ENCODE results near the gene CACNA1E.

CACNA1E gene

DNA sequence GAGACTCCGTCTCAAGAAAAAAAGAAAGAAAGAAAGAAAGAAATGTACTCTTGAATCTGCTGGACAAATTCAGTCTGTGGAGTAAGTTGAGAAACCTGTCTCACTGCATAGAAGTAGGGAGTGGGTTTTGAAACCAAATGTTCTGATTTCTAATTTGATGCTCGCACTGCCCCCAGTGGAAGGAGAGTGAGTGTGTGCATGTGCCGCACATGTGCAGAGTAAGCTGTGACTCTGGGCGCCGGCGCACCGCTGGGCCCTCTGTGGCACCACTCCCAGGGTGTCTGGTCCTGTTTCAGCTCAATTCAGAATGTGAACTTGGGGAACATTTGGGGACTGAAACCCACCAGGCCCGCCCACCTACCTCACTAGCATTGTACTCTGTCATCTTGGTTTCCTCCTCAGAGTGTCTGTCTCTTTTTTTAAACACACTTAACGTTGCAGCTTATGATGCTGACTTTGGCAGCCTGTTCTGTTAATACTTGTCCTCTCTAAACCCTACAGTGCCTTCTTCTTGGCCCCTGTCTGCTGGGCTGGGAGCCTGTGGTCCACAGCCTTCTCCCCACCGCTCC, 104.6 kb downstream of the CACNA1E start:
- DNase-seq (ENCODE audit: low spot score) = no peak

DNA sequence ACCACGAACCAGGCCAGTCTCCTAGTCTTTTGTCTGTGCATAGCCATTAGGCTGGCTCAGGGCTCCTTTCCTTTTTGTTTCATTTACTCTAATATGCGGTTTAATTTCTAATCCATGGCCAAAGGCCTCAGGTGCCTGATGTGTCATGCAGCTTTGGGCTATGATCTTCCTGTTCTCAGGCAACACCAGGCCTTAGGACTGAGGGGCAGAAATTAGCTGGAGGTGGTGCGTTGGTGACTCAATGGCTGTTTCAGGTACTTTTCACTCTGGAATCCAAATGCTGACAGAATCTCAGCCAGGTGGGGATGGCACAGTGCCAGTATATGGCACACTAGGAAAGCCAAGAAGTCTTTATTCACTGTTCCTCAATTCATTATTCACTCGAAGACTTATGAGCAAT, 105.3 kb downstream of the CACNA1E start:
- DNase-seq (ENCODE audit: low spot score) = no peak

GRCh38 chr1:181592255-181592859, 109.0 kb downstream of the CACNA1E start:
- DNase-seq (ENCODE audit: low spot score) = no peak

- no peak for DNase-seq (ENCODE audit: low spot score)
Measured at GRCh38 chr1:181593042-181593441, 109.7 kb downstream of the CACNA1E start.

DNA sequence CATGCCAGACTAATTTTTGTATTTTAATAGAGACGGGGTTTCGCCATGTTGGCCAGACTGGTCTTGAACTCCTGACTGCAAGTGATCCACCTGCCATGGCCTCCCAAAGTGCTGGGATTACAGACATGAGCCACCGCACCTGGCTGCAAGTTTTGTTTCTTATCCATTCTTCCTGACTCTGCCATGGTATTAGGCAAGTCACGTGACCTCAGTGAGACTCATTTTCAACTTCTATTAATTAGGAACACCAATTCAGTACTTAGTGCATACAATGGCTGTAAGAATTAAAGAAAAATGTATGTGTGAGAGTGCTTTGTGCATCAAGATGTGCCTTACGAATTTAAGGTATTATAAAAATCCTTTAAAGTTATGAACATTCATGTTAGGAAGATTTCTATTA, 111.2 kb downstream of the CACNA1E start:
- no peak for DNase-seq (ENCODE audit: low spot score)

- DNase-seq (ENCODE audit: low spot score) = no peak
Measured at GRCh38 chr1:181595234-181595633, 111.9 kb downstream of the CACNA1E start.

DNA sequence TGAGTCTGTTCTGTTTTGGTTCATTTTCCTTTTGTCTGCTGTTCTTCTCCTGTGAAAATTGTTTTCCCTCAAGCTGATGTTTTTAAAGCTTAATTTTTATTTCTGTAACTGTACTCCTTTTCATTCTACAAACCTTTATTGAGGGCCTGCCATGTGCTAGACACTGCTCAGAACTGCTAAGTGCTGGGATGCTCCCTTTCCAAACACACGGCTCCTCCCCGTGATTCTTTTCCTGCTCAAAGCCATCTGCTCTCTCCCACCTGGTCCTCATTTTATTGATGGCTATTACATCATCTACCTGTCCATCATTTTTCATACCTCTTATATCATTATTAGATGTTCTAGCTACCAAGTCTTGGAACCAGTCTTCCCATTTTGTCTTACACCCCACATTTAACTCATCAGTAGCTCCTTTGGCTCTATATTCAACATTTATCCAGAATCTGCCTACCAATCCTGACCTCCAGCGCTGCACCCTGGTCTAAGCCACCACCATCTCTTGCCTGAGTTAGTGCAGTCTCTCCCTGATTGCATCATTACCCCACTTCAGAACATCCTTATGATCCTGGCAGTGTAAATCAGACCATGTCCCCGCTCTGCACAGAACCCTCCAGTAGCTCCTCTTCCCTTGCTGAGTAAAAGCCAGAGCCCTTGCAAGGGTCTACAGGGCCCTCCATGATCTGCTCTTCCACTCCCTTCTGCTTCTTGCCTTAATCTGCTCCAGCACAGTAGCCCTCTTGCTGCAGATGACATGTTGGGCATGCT, 118.1 kb downstream of the CACNA1E start:
- no peak for DNase-seq (ENCODE audit: low spot score)

DNA sequence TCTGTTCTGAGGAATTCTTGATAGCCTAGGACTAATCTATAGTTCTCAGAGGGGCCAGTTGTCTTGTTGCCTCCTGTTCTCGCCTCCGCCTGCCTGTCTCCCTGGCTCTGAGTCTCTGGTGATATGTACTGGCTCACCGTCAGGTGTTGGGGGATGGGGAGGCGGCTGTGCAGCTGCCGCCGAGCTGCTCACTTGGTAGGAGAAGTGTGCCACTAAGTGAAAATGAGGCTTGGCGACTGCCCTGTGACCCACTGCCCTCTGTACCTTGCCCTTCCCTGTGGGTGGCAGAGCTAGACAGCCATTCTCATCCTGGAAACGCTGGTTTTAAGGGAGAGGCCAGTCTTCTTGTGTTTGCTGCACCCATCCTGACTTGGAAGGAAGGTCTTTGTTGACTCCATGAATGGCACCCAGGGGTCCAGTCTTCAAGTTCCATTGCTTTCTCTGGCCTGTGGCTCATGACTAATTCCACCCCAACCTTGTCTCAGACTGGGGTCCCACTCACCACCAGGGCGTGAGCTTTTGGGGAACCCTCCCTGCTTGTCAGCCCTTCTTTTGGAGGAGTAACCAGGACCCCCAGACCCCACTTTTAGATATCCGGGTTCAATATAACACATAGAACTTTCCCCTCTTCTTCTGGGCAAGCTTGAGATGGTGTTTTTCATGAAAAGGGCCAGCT, 120.6 kb downstream of the CACNA1E start:
- no peak for DNase-seq (ENCODE audit: low spot score)

- DNase-seq (ENCODE audit: low spot score) = no peak
Measured at GRCh38 chr1:181604482-181605249, 121.3 kb downstream of the CACNA1E start.

DNA sequence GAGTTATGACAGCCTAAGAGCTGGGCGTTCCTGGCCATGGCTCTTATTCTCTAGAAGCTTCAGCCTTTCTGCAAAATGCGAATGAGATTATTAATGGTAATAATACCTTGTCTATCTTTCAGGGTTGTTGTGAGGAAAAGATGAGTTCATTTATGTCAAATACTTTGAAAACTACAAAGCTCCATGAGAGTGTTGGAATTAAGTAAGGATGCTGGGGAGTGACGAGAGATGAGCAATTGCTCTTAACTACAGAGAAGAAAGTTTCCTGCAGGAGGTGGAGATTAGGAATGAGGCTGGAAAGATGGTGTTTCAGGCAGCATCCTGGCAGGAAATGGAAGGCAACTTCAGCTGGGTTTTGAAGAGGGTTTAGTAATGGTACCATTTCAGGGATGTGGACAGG, 124.2 kb downstream of the CACNA1E start:
- DNase-seq (ENCODE audit: low spot score) = no peak

DNA sequence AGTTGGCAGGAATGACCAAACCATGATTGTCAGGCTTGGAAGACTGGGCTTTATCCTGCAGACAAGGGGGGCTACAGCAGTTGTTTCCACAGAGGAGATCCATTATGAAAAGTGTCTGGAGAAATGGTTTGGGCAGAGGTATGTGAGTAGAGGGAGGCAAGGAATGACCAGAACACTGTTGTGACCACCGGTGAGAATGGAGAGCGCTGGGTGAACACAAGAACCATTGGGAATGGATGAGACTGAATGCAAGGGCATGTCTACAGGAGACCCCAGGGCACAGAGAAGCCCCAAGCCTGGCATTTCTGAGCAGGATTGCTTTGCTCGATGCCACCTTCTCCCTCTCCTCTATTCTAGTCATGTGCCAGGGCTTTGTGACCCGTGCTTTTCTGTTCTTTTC, 125.1 kb downstream of the CACNA1E start:
- DNase-seq (ENCODE audit: low spot score) = no peak

DNA sequence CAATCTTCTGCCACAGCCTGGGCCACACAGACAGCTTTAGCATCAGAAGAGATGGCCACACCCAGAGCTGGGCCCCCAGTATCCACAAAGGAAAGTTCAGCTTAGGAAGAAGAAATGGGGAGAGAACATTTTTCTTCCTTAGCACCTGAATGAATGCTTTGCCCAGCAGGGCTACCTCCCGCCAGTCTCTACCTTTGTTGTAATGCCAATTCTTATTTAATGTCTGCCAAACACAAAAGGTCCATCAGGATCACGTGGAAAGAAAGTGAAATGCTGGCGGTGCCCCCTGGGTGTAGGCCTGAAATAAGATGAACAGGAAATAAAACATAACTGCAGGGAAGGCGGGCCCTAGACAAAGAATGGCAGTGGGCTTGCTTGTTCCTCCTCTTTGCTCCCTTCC, 125.6 kb downstream of the CACNA1E start:
- DNase-seq (ENCODE audit: low spot score) = no peak

DNA sequence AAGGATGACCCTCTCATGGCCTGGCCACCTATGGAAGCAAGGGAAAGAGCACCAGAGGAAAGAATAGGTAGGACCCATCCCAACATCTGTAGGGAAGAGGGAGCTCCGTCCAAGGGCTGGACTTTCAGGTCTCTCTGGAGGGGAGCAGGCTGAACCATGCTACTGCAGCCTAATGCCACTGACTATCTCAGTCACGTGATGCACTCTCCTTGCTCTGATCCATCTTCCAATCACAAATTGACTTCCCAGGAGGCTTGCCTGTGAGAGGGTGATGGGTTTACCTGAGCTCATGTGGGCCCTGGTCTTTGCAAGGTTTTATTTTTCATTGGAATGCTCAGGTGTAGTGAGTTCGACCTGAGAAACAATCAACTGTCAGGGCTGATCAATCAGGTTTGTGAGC, 128.8 kb downstream of the CACNA1E start:
- DNase-seq (ENCODE audit: low spot score) = no peak

DNA sequence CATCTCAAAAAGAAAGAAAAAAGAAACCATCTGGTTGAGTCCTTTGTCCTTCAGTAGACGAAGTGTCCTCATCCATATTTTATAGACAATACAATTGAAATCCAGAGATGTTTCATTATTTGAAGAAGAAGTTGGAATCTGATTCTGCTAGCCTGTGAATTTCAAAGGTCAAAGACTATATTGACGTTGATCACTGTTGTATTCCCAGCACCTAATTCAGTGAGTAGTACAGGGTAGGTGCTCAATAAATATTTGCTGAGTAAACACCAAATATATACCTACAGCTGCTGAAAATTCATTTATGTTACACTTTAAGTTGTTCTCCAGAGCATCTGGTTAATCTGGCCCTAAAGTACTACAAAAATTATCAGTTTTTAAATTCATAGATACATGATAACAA, 135.2 kb downstream of the CACNA1E start:
- no peak for DNase-seq (ENCODE audit: low spot score)

DNA sequence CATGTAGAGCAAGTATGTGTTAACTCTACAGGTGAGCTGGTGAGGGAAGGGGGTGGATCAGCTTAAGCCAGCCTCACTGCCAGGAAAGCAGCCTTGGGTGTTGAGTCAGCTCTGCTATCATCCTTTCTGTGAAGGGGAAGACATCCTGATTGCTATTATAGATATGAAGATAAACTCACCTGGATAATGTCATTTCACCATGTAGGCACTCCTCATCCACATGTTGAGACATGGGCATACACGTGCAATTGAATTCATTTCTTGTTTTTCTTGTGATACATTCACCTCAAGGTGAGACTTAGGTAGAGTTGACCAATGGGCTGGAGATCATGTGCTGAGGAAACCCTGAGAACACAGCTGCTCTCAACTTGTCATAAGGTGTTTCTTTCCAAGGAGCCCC, 136.9 kb downstream of the CACNA1E start:
- DNase-seq (ENCODE audit: low spot score) = no peak

DNA sequence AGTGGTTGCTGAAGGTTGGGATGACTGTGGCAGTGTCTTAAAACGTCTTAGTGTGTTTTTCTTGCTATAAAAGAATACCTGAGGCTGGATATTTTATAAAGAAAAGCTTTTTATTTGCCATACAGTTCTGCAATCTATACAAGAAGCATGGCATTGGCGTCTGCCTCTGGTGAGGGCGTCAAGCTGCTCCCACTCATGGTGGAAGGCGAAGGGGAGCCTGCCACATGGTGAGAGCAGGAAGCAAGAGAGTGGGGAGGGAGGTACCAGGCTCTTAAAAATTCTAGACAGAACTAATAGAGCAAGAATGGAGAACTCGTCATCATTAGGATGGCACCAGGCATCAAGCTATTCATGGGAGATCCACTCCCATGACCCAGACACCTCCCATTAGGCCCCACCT, 140.5 kb downstream of the CACNA1E start:
- no peak for DNase-seq (ENCODE audit: low spot score)

- DNase-seq (ENCODE audit: low spot score) = no peak
Measured at GRCh38 chr1:181626279-181626938, 143.1 kb downstream of the CACNA1E start.

DNA sequence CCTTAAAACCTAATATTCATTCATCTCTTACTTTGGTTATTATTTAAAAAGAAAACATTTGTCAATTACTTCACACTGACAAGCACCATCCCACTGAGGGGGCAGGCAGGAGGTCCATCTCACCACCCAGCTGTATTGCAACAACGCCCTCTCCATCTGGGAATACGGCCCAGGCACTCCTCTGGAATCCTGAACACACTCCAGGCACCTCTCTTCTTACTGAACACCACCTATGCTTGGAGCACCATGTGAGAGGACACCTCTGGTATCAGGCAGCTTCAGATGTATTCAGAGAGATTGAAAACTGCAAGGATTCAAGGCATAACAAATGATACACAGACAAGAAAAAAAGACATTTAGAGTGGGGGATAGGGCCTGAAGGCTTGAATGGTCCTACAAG, 147.1 kb downstream of the CACNA1E start:
- DNase-seq (ENCODE audit: low spot score) = no peak

DNA sequence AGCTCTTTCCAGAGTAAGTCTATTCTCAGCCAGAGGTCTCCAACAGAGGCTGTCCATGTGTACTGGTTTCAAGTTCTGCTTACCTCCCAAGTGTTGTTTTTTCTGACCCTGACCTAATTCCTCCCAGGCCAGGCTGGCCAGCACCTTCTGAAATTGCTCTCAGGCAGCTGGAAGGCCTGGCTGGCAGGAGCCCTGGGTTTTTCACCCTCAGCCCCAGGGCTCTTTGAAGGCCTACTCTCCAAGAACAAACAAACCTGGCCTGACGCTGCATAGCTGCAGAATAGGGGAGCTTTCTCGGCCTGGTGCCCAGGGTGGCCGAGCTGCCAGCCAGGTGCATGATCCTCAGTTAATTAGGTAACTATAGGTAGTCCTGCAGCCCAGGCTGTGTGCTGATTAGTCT, 147.5 kb downstream of the CACNA1E start:
- no peak for DNase-seq (ENCODE audit: low spot score)

GRCh38 chr1:181632492-181632891, 149.2 kb downstream of the CACNA1E start:
- DNase-seq (ENCODE audit: low spot score) = no peak

DNA sequence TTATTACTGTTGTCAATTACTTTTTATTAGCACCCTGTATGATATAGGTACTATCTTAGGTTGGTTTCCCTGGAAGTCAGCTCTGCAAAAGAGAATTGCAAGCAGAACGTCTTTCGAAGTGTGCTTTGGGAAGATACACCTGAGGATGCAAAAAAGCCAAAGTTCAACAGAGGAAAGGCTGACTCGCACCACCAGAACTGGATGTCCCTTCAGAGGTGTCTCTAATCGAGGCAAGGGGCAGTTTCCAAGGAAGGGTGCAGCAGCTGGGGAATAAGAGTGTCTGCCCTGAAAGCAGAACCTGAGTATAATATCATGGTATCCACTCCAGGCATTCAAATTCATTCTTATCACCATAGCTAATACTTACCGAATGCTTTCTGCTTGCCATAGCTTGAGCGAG, 149.6 kb downstream of the CACNA1E start:
- DNase-seq (ENCODE audit: low spot score) = no peak

GRCh38 chr1:181635110-181635509, 151.8 kb downstream of the CACNA1E start:
- DNase-seq (ENCODE audit: low spot score) = no peak
